HG03442 (cell line): ENCODE measurements around the gene ATPAF2.

Source experiments
- ATAC-seq: cut with Tn5 transposase; IDR thresholded peaks from one replicate; pipeline ENCODE4 v1.9.1; 2021; ENCODE audit warnings: mild to moderate bottlenecking, moderate library complexity; ENCODE audit not compliant: unreplicated experiment

Gene ATPAF2

DNA sequence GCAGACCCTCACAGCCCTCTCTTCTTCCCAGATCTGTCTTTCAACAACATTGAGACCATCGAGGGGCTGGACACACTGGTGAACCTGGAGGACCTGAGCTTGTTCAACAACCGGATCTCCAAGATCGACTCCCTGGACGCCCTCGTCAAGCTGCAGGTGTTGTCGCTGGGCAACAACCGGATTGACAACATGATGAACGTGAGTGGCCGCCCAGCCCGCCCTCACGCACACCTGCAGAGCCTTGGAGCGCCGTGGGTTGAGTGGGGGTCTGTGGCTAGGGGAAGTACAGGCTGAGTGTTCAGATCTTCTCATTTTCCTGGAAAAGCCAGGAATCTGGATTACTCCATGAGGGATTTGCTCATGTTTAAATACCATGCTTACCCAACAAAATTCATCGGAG, 51.1 kb downstream of the ATPAF2 start:
- ATAC-seq, result no peak

DNA sequence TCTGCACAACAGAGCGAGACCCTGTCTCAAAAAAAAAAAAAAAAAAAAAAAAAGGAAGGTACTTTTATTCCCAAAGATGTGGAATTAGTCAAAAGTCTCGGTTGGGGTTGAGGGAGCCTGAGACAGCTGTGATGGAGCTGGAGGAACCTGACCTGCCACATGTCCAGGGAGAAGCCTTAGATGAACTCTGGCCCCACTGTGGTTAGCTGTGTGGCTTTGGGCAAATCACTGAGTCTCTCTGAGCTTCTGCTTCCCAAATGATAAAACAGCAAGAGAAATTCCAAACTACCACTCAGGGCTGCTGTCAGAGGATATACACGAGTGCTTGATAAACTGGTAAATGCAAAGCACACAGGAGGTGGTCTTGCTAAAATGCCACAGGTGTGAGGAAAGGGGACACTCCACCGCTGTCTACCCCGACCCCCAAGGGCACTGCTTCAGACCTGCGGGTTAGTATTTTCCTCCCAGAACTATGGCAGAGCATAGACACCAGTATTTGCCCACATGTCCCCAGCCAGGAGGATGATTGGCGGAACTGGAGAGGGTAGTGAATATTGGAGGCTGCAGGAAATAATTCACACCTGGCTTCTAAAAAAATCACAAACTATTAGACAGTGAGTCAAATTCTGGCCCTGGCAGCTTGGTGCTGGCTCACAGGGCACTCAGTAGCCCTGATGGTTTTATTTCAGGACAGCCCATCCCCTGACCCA, 51.6 kb downstream of the ATPAF2 start:
- ATAC-seq, result no peak

DNA sequence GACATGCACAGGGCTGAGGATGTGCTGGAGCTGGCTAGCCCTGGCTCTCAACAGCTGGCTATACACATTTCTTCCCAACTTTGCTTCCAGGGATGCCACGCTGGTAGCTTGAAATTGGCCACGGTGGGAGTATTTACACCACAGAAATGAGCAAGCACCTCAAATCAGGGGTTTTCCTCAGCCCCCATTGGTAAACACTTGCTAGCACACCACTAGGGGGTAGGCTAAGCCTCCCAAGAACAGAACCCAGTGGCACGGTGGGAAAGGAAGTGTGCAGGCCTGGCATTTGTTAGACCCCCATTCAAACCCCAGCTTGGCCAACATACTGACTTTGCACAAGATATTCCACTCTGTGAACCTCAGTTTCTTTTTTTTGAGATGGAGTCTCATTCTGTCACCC, 53.4 kb downstream of the ATPAF2 start:
- no peak for ATAC-seq

DNA sequence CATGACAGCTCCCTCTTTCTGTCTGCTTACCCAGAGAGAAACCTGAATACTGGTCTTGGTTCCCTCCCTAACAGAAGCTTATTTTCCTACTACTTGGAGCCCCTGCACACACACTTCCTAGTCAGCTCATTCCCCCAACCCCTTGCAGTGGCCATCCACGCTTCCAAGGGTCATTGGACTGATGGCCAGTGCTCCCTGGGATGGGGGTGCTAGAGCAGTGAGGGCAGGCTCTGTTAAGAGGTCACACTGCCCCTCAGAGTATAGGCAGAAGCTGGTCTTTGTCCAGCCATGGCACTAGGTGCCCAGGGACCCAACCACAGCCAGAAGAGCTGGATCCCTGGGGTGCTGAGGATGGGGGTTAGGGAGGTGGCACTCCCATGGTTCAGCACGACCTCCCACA, 53.8 kb downstream of the ATPAF2 start:
- ATAC-seq, result no peak

DNA sequence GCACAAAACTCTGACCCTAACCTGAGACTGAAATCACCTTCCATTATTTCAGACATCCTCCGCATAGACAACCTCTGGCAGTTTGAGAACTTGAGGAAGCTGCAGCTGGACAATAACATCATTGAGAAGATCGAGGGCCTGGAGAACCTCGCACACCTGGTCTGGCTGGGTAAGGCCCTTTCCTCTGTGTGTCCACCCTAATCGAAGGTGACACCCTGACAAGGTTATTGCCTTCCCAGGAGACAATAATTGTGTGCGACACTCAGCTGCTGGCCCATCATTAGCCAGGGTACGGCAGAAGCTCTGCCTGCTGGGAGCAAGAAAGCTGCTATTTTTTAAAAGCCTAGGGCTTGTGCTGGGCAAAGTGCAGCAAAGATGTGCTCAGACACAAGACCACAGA, 55.2 kb downstream of the ATPAF2 start:
- ATAC-seq, result no peak

DNA sequence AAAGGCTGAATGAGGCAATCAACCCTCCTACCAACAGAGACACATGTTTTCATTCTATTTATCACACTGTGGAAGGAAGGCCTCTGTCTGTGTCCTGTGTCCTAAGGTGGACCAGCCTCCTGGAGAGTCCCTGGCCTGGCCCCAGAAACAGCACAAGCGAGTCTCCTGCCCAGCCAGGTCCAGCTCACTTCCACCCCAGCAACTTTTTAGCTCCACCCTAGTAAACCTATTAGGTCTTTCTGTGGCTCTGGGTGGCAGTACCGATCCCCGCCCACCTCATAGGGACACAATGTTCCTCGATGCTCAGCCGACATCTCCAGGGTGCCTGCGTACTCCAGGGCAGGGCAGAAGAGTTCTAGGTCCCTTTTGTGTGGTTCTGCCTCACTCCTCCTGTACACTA, 55.6 kb downstream of the ATPAF2 start:
- ATAC-seq, result no peak

DNA sequence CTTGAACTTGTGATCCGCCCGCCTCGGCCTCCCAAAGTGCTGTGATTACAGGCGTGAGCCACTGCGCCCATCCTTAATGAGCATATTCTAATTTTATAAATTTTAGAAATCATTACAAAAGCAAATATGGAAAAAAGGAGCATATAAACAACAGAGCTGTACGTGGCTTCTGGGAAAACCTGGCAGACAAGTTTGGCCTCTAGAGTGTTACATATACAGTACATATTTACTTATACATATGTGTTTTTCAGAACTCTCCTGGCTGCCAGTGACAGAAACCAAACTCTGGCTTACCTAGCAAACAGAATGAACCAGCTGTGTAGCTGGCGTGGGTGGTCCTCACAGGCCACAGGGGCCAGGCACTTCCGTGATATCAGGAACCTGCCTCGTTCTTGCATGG, 56.2 kb downstream of the ATPAF2 start:
- no peak for ATAC-seq

DNA sequence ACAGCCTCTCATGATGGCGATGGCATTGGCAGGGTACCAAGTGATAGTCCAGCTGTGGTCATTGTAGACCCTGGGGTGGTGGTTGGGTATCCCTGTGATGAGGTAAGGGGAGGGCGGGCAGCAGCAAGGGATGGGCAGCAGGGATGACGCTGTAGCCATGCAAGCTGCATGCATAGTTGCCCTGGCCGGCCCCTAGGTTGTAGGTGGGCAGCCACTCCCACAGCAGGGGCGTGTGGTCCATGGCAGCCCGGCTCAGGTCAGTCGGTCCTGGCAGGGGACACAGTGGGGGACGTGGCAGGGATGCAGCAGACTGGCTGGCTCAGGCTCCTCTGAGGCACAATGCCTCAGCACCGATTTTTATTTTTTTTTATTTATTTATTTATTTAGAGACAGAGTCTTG, 57.6 kb downstream of the ATPAF2 start:
- no peak for ATAC-seq

DNA sequence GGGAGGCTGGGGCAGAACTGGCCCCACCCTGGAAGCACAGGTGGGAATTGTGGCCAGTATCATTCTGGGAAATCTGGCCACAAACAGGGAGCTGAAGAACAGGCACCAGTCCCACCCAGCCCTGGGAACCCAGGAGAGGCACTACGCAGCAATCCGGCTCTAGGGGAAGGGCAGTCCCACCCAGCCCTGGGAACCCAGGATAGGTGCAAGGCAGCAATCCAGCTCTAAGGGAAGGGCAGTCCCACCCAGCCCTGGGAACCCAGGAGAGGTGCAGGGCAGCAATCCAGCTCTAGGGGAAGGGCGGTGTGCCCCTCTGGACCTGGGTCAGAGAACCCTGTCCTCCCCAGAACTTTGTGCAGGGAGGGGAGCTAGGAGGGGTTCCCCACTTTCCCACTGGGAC, 59.2 kb downstream of the ATPAF2 start:
- no peak for ATAC-seq

DNA sequence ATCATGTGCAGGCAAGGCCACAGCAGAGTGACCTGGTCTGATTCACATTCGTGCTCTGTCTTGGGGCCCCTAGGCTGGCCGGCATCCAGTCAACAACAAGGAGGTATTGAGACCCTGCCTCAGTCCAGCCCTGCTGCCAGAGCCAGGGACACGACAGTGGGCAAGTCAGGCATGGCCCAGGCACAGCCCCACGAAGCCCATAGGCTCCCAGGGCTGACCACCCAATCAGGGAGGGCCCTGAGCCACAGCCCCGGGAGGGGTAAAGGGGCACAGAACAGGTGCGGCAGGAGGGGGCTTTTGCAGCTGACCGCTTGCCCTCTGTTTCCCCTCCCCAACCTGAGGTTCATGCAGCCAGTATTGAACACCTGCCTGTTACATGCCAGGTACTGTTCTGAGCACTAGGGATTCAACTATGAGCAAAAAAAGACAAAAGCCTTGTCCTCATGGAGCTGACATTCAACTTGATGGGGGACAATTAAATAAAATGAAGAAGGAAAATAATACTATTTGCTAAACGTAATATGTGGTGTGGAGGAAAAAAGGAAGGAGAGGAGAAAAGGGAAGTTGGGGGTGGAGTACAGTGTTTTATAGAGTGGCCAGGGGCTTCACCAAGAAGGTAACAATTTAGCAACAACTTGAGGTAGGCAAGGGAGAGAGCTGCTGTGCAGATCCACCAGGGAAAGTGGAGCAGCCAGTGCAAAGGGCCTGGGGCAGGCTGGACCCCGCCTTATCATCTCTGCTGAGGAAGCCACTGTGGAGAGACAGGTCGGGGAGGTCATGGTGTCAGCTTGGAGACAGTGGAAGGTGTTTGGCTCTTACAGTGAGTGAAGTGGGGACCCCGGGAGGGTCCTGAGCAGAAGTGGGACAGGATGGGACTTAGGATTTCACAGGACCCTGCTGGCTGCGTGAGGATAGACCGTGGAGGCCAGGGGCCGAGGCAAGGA, 60.2 kb downstream of the ATPAF2 start:
- no peak for ATAC-seq

DNA sequence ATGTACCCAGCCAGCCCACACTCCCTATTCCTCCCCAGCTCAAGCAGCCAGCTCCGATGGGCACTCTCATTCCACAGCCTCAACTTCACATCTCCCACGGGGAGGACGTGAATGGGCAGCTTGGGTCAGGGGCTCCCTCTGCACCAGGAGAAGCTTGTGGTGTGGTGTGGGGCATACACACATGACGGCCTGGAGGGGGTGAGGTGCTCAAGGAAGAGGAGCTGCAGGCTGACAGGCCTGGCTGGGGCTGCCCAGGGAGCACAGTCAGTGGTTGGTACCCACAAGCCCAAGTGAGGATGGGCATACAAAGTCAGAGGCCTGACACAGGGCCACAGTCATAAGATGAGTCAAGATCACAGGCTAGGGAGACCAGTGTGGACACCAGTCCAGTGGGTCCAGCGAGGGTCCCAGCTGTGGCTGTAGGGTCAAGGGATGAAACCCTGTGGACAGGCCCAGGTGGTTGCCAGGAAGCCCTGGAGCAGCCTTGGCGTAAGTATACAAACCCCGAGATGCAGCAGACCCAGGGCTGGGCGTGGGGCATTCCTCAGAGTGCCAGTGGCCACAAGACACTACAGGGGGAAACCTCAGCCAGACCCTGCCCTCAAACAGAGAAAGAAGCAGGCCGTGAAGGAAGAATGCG, 61.9 kb downstream of the ATPAF2 start:
- ATAC-seq, result no peak

DNA sequence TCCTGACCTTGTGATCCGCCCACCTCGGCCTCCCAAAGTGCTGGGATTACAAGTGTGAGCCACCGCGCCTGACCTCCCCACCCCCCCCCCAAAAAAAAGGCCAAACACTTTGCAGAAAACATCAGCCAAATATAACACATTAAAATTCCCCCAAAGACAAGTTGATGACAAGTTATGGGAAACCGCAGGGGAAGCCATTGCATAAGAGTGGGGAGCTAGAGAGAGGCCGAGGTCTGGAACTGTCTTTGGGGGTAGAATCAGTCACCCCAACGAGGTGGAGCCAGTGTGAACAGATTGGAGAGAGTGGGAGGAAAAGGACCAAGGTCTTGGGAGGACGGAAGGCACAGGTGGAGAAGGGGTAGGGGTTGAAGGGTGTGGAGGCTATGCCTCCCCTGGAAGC, 63.5 kb downstream of the ATPAF2 start:
- ATAC-seq, result no peak

DNA sequence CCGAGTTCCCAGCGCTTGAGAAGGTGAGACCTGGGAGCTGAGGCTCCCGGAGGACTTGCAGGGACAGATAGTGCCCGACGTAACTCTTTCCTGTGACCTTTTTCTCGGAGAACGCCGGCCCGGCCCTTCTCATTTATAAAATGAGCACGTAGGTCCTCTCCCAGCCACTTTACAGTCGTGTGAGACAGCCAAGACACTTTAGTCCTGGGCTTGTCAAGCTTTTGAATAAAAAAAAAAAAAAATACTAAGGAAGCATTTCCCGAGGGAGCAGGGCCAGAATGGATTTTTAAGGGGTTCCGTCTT, 66.1 kb downstream of the ATPAF2 start:
- ATAC-seq, result no peak

DNA sequence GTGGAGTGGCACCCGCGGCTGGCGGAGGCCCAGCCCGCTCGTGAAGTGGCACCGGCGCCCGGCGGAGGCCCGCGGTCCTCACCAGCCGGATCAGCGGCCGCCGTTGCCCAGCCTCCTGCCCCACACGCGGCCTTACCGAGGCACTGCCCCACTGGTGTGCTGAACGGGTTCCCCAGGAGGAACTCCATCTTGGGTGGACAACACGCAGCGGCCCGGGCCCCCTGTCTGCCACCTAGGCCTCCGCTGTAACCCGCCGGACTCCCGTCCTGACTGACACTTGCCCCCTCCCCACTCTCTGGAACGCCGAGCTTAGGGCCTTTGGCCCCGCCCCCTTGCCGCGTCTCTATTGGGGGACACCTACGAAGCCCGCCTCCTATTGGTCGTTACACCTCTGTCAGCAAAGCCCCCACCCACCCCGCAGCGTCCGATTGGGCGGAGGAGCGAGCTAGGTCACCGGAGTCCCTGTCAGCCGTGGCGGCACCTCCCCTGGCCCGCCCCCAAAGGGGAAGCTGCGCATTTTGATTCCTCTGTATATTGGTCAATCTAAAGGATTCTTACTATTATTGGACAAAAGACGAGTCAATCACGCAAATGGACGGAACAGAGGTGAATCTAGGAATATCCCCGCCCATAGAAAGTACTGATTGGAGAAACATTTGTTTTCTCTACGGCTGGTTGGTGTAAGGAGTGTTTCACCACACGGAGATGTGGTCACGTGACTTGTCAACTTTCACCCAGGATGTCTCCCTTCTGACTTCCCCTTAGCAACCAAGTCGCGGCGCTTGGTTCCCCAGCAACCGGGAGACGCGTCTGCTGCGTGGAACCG, 66.6 kb downstream of the ATPAF2 start, which contains the start of the genes DRC3 and TOM1L2:
TSS of gene DRC3 (plus strand) at position 737 of the 826 bp plus-strand sequence. CDS start 4,737 bp downstream, outside the sequence.
TSS of gene TOM1L2 (minus strand) at position 275 of the 826 bp plus-strand sequence. CDS start at position 188, 87 bp downstream.
- peak; percentile 93 for ATAC-seq

DNA sequence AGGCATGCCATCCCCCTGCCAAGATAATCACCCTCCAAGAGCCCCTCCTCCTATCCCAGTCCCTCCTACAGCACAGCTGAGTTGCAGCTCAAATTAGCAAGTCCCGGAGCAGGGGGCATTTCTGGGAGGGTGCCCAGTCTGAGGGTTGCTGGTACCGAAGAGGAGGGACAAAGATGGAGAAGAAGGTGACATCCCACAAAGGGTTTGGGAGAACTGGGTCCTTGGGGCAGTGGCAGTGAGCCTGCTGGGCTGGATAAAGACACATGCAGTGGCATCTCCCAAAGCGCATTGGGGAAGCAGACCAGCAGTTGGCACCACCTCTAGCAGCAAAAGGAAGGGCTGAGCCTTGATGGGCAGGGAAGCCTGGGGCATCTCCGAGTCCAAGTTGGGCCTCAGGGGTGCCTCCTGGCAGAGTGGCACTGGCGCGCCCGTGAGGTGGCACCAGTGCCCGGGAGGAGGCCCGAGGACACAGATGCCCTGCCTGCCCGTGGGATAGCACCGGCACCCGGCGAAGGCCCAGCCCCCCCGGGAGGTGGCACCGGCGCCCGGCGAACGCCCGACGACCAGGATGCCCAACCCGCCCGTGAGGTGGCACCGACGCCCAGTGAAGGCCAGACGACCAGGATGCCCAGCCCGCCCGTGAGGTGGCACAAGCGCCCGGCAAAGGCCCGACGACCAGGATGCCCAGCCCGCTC, 67.4 kb downstream of the ATPAF2 start:
- no peak for ATAC-seq

DNA sequence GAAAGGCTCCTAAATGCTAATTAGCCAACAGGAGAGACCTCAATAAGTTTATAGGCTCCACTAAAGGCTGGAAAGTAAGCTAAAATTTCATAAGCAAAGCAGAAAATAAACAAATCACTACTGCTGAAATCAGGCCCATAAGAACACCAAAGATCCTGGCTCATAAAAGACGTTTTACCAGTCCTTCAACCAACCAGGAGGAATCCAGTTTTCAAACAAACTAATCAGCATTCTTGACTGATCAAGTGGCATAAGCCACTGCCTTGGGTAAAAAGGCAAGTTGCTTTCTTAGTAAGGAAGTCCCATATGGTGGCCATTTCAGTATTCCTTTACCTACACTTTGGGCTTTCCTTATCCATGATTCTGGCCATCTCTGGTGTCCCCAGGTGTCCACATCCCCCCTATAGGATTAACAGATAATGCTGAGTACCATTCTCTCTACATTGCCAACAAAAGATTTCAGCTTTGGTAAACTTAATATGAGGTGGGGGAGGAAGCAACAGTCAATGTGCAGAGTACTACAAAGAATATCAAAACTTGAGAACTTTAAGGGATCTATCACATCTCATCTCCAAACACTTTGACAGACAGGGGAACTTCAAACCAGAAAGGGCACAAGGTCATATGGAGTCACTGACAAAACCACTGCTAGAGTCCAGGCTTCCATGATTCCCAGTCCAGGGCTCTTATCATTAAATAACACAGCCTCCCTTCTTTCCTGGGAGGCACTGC, 68.1 kb downstream of the ATPAF2 start:
- ATAC-seq, result no peak
